Neural cell (in vitro differentiated cells): ENCODE results near the gene IGF2BP2. TPM values are rescaled to one million over a fixed set of nuclear protein-coding genes. Genes with fewer than 3 reads are reported as not detected.

Experiments used
- H2AFZ ChIP-seq: fragments of 200-600, 300-800 bp; sonication (generic), shearing (Covaris generic); 2 replicates; pipeline ENCODE4 v1.6.0; 2014; ENCODE audit warnings: low read depth, mild to moderate bottlenecking, antibody characterized with exemption, low read length, moderate library complexity
- H3F3A ChIP-seq: fragments of 200-600 bp; shearing (Covaris generic); 2 replicates; pipeline ENCODE4 v1.6.1; 2016; ENCODE audit warnings: mild to moderate bottlenecking, moderate library complexity, mixed read lengths, antibody characterized with exemption, low read length; ENCODE audit not compliant: insufficient read depth, poor library complexity, severe bottlenecking
- H3K27ac ChIP-seq: fragments of 200-600, 300-800 bp; sonication (generic), shearing (Covaris generic); 2 replicates; pipeline ENCODE4 v1.5.1; 2014; ENCODE audit warnings: mild to moderate bottlenecking, low read length, moderate library complexity
- H3K27me3 ChIP-seq: fragments of 300-800, 200-600 bp; sonication (generic), shearing (Covaris generic); 2 replicates; pipeline ENCODE4 v1.6.0; 2014; ENCODE audit warnings: mild to moderate bottlenecking, low read depth, low read length, moderate library complexity; ENCODE audit not compliant: insufficient read depth
- H3K36me3 ChIP-seq: fragments of 300-800, 200-600 bp; sonication (generic), shearing (Covaris generic); 2 replicates; pipeline ENCODE4 v1.5.1; 2014; ENCODE audit warnings: mild to moderate bottlenecking, antibody characterized with exemption, low read length, moderate library complexity; ENCODE audit not compliant: insufficient read depth
- H3K4me2 ChIP-seq: fragments of 300-800, 200-600 bp; sonication (generic), shearing (Covaris generic); 2 replicates; pipeline ENCODE4 v1.6.0; 2014; ENCODE audit warnings: mild to moderate bottlenecking, low read length
- H3K4me3 ChIP-seq: fragments of 300-800, 200-600 bp; sonication (generic), shearing (Covaris generic); 2 replicates; pipeline ENCODE4 v1.5.1; 2014; ENCODE audit warnings: mild to moderate bottlenecking, low read length, moderate library complexity
- H3K79me2 ChIP-seq: fragments of 200-600 bp; shearing (Covaris generic); replicated peaks from 2 replicates; pipeline ENCODE4 v1.6.0; 2014; ENCODE audit warnings: mild to moderate bottlenecking, low read length, moderate library complexity; ENCODE audit not compliant: insufficient read depth
- H3K9ac ChIP-seq: fragments of 300-800, 200-600 bp; sonication (generic), shearing (Covaris generic); 2 replicates; pipeline ENCODE4 v1.6.1; 2016; ENCODE audit warnings: mild to moderate bottlenecking, low read length, mixed read lengths
- H3K9me2 ChIP-seq: fragments of 200-600 bp; shearing (Covaris generic); 2 replicates; pipeline ENCODE4 v1.6.1; 2016; ENCODE audit warnings: mild to moderate bottlenecking, low read length, mixed read lengths; ENCODE audit not compliant: insufficient read depth
- H3K9me3 ChIP-seq: fragments of 200-600, 300-800 bp; sonication (generic), shearing (Covaris generic); 2 replicates; pipeline ENCODE4 v1.6.1; 2016; ENCODE audit warnings: mild to moderate bottlenecking, mixed run types, low read length, moderate library complexity, mixed read lengths
- H4K20me1 ChIP-seq: fragments of 200-600 bp; shearing (Covaris generic); 2 replicates; pipeline ENCODE4 v1.6.1; 2016; ENCODE audit warnings: mild to moderate bottlenecking, mixed run types; ENCODE audit not compliant: insufficient read depth
- CTCF ChIP-seq: fragments of 450-650 bp; IDR thresholded peaks from 2 replicates; pipeline ENCODE4 v1.5.1; 2014; ENCODE audit warnings: antibody characterized with exemption, mild to moderate bottlenecking, moderate library complexity; ENCODE audit not compliant: poor library complexity, severe bottlenecking
- EP300 ChIP-seq: fragments of 450-650 bp; conservative IDR thresholded peaks from 2 replicates; pipeline ENCODE4 v1.6.1; 2014; ENCODE audit warnings: antibody characterized with exemption, mild to moderate bottlenecking, moderate library complexity; ENCODE audit not compliant: poor library complexity, severe bottlenecking
- EZH2 ChIP-seq: fragments of 200-600, 300-800 bp; shearing (Covaris generic), sonication (generic); IDR thresholded peaks from 2 replicates; pipeline ENCODE4 v1.6.1; 2014; ENCODE audit warnings: antibody characterized with exemption, low read length, borderline replicate concordance, mild to moderate bottlenecking; ENCODE audit not compliant: insufficient read depth, poor library complexity, severe bottlenecking
- MXI1 ChIP-seq: fragments of 450-650 bp; conservative IDR thresholded peaks from 2 replicates; pipeline ENCODE4 v1.6.1; 2014; ENCODE audit warnings: antibody characterized with exemption, mild to moderate bottlenecking; ENCODE audit not compliant: poor library complexity, severe bottlenecking
- POLR2AphosphoS5 ChIP-seq: IDR thresholded peaks from 2 replicates; pipeline ENCODE4 v1.6.1; 2012
- RAD21 ChIP-seq: fragments of 450-650 bp; conservative IDR thresholded peaks from 2 replicates; pipeline ENCODE4 v1.6.1; 2014; ENCODE audit warnings: antibody characterized with exemption, mild to moderate bottlenecking, moderate library complexity
- REST ChIP-seq: IDR thresholded peaks from 2 replicates; pipeline ENCODE4 v1.6.1; 2012; ENCODE audit warnings: borderline replicate concordance
- SMC3 ChIP-seq: fragments of 450-650 bp; conservative IDR thresholded peaks from 2 replicates; pipeline ENCODE4 v1.6.1; 2014; ENCODE audit warnings: antibody characterized with exemption, mild to moderate bottlenecking, moderate library complexity; ENCODE audit not compliant: poor library complexity
- TAF1 ChIP-seq: IDR thresholded peaks from 2 replicates; pipeline ENCODE4 v1.6.1; 2012; ENCODE audit warnings: low read depth
- polyA plus RNA-seq: library from polyadenylated mRNA; depleted of rRNA; stranded (reverse); fragments of >200 nt; gene quantifications from 2 replicates; pipeline ENCODE4 v1.2.3, GENCODE V29; 2014

IGF2BP2 gene
- polyA plus RNA-seq, 1 donor from 2014 or later, result 46.6 TPM

- Histone ChIP-seq H3K36me3 (no peaks in the 10 kb centered on the region), H4K20me1 (peaks cover 14% of the 10 kb centered on the region), H3K4me2 (peak overlapping the region; percentile 37), H3K27me3 (no peaks in the 10 kb centered on the region), H3K79me2 (peaks cover 85% of the 10 kb centered on the region), H3K9me2 (no peaks in the 10 kb centered on the region), H3K9me3 (no peaks in the 10 kb centered on the region), H3K9ac (no peak overlapping the region), H3K27ac (no peak overlapping the region), H3K4me3 (peak overlapping the region; percentile 22), H3F3A (peaks cover 2% of the 10 kb centered on the region), H2AFZ (no peak overlapping the region)
- TF ChIP-seq MXI1 (no peak), RAD21 (no peak), CTCF (no peak), TAF1 (no peak), EP300 (no peak), SMC3 (no peak), EZH2 (no peak), REST (no peak), POLR2AphosphoS5 (no peak)
These were observed 122.3 kb downstream of the IGF2BP2 start for GRCh38 chr3:185702262-185703225.

- Histone ChIP-seq H3K4me2 (no peak overlapping the region), H3K27me3 (no peaks in the 10 kb centered on the region), H3K27ac (no peak overlapping the region)
These were observed 123.1 kb downstream of the IGF2BP2 start for GRCh38 chr3:185701611-185702261.

More at GRCh38 chr3:185701611-185702261, 123.1 kb downstream of the IGF2BP2 start:
- Histone ChIP-seq H3K9me2 (no peaks in the 10 kb centered on the region), H3K36me3 (no peaks in the 10 kb centered on the region), H3K79me2 (peaks cover 85% of the 10 kb centered on the region), H3K4me3 (no peak overlapping the region), H3K9ac (no peak overlapping the region), H3F3A (peaks cover 2% of the 10 kb centered on the region), H4K20me1 (peaks cover 14% of the 10 kb centered on the region), H3K9me3 (no peaks in the 10 kb centered on the region), H2AFZ (no peak overlapping the region)
- no peak for TF ChIP-seq MXI1
- no peak for TF ChIP-seq RAD21
- no peak for TF ChIP-seq TAF1
- TF ChIP-seq EP300, result no peak
- no peak for TF ChIP-seq SMC3
- no peak for TF ChIP-seq REST
